Activated CD4-positive, CD25-positive, alpha-beta regulatory T cell treated with anti-CD3 and anti-CD28 coated beads, Interleukin-2, amount 50 U/mL, for 24 hours (primary cell): ENCODE measurements around the gene ANKRD10.

Source experiments
- ATAC-seq, 2 donors: fragments of 150-1000 bp; cut with Tn5 transposase; one replicate each; pipeline ENCODE4 v1.10.0; 2021; ENCODE audit warnings: mild to moderate bottlenecking in 1 of 2, moderate library complexity in 1 of 2

The ANKRD10 gene

GRCh38 chr13:110944968-110945927 is 30.4 kb upstream of the ANKRD10 start:
- no peak for ATAC-seq

- peak; percentile 71 to 75 for ATAC-seq
These were observed 29.5 kb upstream of the ANKRD10 start for GRCh38 chr13:110944121-110944967.

- ATAC-seq = peak; percentile 78 to 84
These were observed 27.5 kb upstream of the ANKRD10 start for GRCh38 chr13:110942248-110942981.

- ATAC-seq = peak; percentile 45 to 52
These were observed 24.0 kb upstream of the ANKRD10 start for GRCh38 chr13:110938662-110939421.

GRCh38 chr13:110937511-110938285 is 22.8 kb upstream of the ANKRD10 start:
- no peak for ATAC-seq

- ATAC-seq = no peak
These were observed 21.6 kb upstream of the ANKRD10 start for GRCh38 chr13:110936519-110936918.

- ATAC-seq = no peak
These were observed 17.7 kb upstream of the ANKRD10 start for GRCh38 chr13:110932588-110932987.

- no peak for ATAC-seq
These were observed 14.4 kb upstream of the ANKRD10 start for GRCh38 chr13:110929104-110929777.

- ATAC-seq = no peak
These were observed 10.2 kb upstream of the ANKRD10 start for GRCh38 chr13:110925023-110925612.

GRCh38 chr13:110924639-110924934 is 9.7 kb upstream of the ANKRD10 start:
- ATAC-seq = no peak

GRCh38 chr13:110923777-110924638 is 9.1 kb upstream of the ANKRD10 start:
- no peak for ATAC-seq

- no peak for ATAC-seq
These were observed 8.2 kb upstream of the ANKRD10 start for GRCh38 chr13:110923086-110923485.

- no peak for ATAC-seq
These were observed 7.6 kb upstream of the ANKRD10 start for GRCh38 chr13:110922506-110922905.

- ATAC-seq = no peak
These were observed 6.8 kb upstream of the ANKRD10 start for GRCh38 chr13:110921695-110922094.

GRCh38 chr13:110921209-110921608 is 6.3 kb upstream of the ANKRD10 start:
- peak in 1 of 2 donors; percentile 22 for ATAC-seq

GRCh38 chr13:110920038-110920437 is 5.2 kb upstream of the ANKRD10 start:
- no peak for ATAC-seq

- no peak for ATAC-seq
These were observed 1.7 kb upstream of the ANKRD10 start for GRCh38 chr13:110916301-110917142.

- no peak for ATAC-seq
These were observed 971 bp upstream of the ANKRD10 start for GRCh38 chr13:110915874-110916206.
